ENCODE results near the gene PRKCD. TPM values are rescaled to one million over a fixed set of nuclear protein-coding genes. Genes with fewer than 3 reads are reported as not detected.

Gene PRKCD
- total and polyA plus RNA-seq, 9 of the 15 experiments (the other 6 are each of a cell fraction or from before 2014, with no cell fraction given): 2.5 to 19.5 (median 6.1) TPM

DNA sequence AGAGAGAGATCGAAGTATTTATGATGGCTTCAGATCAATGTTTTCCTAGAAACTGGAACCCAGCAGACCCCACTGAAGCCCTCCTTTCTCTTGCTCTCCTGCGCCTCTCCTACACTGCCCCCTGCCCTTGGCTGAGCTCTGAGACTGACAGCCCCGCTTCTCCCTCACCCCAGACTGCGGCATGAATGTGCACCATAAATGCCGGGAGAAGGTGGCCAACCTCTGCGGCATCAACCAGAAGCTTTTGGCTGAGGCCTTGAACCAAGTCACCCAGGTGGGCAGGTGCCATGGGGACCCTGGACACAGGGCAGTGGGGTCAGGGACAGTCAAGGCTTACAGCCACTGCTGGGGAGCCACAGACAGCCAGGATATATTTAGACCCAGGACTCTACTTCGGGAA, 23.7 kb downstream of the PRKCD start:
- in situ Hi-C loops (cut with MboI) (no loop called here), intact Hi-C loops (cut with micrococcal nuclease) (no loop called here)
- Histone ChIP-seq H3K27ac (ENCODE audit: extremely low read depth, low read depth, low read length) (no peak overlapping the region), H3K4me1 (replicated peaks in 1 of 2; ENCODE audit: control insufficient read depth in 2 of 2, insufficient read depth in 2 of 2, low read length in 2 of 2) (no peaks in the 10 kb centered on the region; a peak in 1 of 5 replicates), H3K9ac (ENCODE audit: insufficient read depth in 1 of 2, low read depth in 2 of 2, low read length in 2 of 2) (no peak overlapping the region), H4K20me1 (replicated peaks; ENCODE audit: control insufficient read depth, insufficient read depth, low read length) (no peaks in the 10 kb centered on the region; the same call in 1 of the 2 replicates), H3K27me3 (ENCODE audit: control insufficient read depth in 2 of 2, insufficient read depth in 2 of 2, low read length in 2 of 2) (no peaks in the 10 kb centered on the region), H3K4me2 (ENCODE audit: insufficient read depth, low read length) (no peak overlapping the region), H3K9me1 (ENCODE audit: control insufficient read depth, insufficient read depth, low read length) (no peaks in the 10 kb centered on the region), H3K4me3 (no peak overlapping the region), H3K36me3 (ENCODE audit: control insufficient read depth, insufficient read depth, low read length) (peaks cover 12% of the 10 kb centered on the region; the same call in 2 of the 3 replicates), H3K9me3 (replicated peaks; ENCODE audit: control insufficient read depth, insufficient read depth, low read depth, low read length) (no peaks in the 10 kb centered on the region), H3K79me2 (ENCODE audit: control insufficient read depth, insufficient read depth, low read length) (no peaks in the 10 kb centered on the region), H2AFZ (ENCODE audit: low read depth, low read length) (no peak overlapping the region)
- no peak for DNase-seq (ENCODE audit: extremely low read depth in 1 of 4, low spot score in 3 of 4)
- 77% methylated on average over 6 of the region's 7 CpGs for WGBS (ENCODE audit: insufficient coverage, low coverage, missing lambda C conversion rate)
- POLR2A ChIA-PET: no interaction called here
- no TSS peak for BruUV-seq (replicated peaks)
- no peak for TF ChIP-seq CREBBP (IDR thresholded peaks at IDR 0.05; ENCODE audit: low read depth, low read length)
- CTCF ChIA-PET (ENCODE audit: low intra/inter-chr PET ratio): no interaction called here
- no peak for FAIRE-seq
- ATAC-seq: no peak

DNA sequence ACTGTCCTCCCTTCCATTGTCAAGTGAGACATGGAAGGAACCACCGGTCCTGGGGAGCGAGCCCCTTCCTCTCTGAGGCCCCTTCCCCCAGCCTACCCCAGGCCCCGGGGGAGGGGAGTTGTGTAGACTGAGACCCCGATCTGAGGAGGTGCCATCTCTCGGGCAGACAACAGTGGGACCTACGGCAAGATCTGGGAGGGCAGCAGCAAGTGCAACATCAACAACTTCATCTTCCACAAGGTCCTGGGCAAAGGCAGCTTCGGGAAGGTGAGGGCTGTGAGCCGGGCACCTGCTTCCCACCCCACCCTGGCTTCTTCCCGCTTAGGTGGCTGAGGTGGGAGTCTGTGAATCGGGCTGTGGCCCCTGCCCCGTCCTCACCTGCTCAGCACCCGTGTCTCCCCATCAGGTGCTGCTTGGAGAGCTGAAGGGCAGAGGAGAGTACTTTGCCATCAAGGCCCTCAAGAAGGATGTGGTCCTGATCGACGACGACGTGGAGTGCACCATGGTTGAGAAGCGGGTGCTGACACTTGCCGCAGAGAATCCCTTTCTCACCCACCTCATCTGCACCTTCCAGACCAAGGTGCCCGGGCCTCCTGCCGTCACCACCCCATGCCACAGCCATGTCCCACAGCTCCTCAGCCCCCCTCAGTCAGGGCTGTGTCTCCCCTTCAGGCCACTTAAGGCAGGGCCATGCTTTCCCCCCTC, 24.9 kb downstream of the PRKCD start:
- H2AFZ ChIP-seq (ENCODE audit: low read depth, low read length): no peak overlapping the region
- CTCF ChIA-PET (ENCODE audit: low intra/inter-chr PET ratio): no interaction called here
- DNase-seq (ENCODE audit: extremely low read depth in 1 of 4, low spot score in 3 of 4): no peak
- H3K27ac ChIP-seq (ENCODE audit: extremely low read depth, low read depth, low read length): no peak overlapping the region
- no peaks in the 10 kb centered on the region; the same call in 1 of the 2 replicates for H4K20me1 ChIP-seq (replicated peaks; ENCODE audit: control insufficient read depth, insufficient read depth, low read length)
- POLR2A ChIA-PET: no interaction called here
- no peak overlapping the region for H3K4me2 ChIP-seq (ENCODE audit: insufficient read depth, low read length)
- no peaks in the 10 kb centered on the region for H3K27me3 ChIP-seq (ENCODE audit: control insufficient read depth in 2 of 2, insufficient read depth in 2 of 2, low read length in 2 of 2)
- no TSS peak for BruUV-seq (replicated peaks)
- ATAC-seq: no peak
- no peaks in the 10 kb centered on the region for H3K9me3 ChIP-seq (replicated peaks; ENCODE audit: control insufficient read depth, insufficient read depth, low read depth, low read length)
- no peak overlapping the region for H3K4me3 ChIP-seq
- no peak for FAIRE-seq
- 78% methylated on average over 14 of the region's 20 CpGs for WGBS (ENCODE audit: insufficient coverage, low coverage, missing lambda C conversion rate)
- no peak overlapping the region for H3K9ac ChIP-seq (ENCODE audit: insufficient read depth in 1 of 2, low read depth in 2 of 2, low read length in 2 of 2)
- in situ Hi-C loops (cut with MboI): no loop called here
- no peaks in the 10 kb centered on the region; a peak in 1 of 5 replicates for H3K4me1 ChIP-seq (replicated peaks in 1 of 2; ENCODE audit: control insufficient read depth in 2 of 2, insufficient read depth in 2 of 2, low read length in 2 of 2)
- H3K9me1 ChIP-seq (ENCODE audit: control insufficient read depth, insufficient read depth, low read length): no peaks in the 10 kb centered on the region
- intact Hi-C loops (cut with micrococcal nuclease): no loop called here
- no peaks in the 10 kb centered on the region for H3K79me2 ChIP-seq (ENCODE audit: control insufficient read depth, insufficient read depth, low read length)
- peaks cover 19% of the 10 kb centered on the region; the same call in 2 of the 3 replicates for H3K36me3 ChIP-seq (ENCODE audit: control insufficient read depth, insufficient read depth, low read length)
- TF ChIP-seq THRAP3 (IDR thresholded peaks at IDR 0.05; ENCODE audit: borderline replicate concordance): no peak
- no peak for TF ChIP-seq FOXA1 (IDR thresholded peaks at IDR 0.05; ENCODE audit: borderline replicate concordance)
- no peak for TF ChIP-seq HMGN3 (IDR thresholded peaks at IDR 0.05; ENCODE audit: borderline replicate concordance, extremely low read depth, insufficient read length, low read depth, low read length)
- TF ChIP-seq ZNF184 (CRISPR knock-in tag; IDR thresholded peaks at IDR 0.05): no peak
- TF ChIP-seq BMI1 (IDR thresholded peaks at IDR 0.05; ENCODE audit: low read length): no peak
- no peak for TF ChIP-seq ZKSCAN1 (IDR thresholded peaks at IDR 0.05; ENCODE audit: low read depth, low read length)
- TF ChIP-seq, protein P1, sequence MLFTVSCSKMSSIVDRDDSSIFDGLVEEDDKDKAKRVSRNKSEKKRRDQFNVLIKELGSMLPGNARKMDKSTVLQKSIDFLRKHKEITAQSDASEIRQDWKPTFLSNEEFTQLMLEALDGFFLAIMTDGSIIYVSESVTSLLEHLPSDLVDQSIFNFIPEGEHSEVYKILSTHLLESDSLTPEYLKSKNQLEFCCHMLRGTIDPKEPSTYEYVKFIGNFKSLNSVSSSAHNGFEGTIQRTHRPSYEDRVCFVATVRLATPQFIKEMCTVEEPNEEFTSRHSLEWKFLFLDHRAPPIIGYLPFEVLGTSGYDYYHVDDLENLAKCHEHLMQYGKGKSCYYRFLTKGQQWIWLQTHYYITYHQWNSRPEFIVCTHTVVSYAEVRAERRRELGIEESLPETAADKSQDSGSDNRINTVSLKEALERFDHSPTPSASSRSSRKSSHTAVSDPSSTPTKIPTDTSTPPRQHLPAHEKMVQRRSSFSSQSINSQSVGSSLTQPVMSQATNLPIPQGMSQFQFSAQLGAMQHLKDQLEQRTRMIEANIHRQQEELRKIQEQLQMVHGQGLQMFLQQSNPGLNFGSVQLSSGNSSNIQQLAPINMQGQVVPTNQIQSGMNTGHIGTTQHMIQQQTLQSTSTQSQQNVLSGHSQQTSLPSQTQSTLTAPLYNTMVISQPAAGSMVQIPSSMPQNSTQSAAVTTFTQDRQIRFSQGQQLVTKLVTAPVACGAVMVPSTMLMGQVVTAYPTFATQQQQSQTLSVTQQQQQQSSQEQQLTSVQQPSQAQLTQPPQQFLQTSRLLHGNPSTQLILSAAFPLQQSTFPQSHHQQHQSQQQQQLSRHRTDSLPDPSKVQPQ (CRISPR knock-in tag; IDR thresholded peaks at IDR 0.05; ENCODE audit: borderline replicate concordance): no peak
- TF ChIP-seq FOXJ2 (tag; IDR thresholded peaks at IDR 0.05): no peak
- no peak for TF ChIP-seq TGIF2 (CRISPR knock-in tag; IDR thresholded peaks at IDR 0.05)
- TF ChIP-seq, protein P2, sequence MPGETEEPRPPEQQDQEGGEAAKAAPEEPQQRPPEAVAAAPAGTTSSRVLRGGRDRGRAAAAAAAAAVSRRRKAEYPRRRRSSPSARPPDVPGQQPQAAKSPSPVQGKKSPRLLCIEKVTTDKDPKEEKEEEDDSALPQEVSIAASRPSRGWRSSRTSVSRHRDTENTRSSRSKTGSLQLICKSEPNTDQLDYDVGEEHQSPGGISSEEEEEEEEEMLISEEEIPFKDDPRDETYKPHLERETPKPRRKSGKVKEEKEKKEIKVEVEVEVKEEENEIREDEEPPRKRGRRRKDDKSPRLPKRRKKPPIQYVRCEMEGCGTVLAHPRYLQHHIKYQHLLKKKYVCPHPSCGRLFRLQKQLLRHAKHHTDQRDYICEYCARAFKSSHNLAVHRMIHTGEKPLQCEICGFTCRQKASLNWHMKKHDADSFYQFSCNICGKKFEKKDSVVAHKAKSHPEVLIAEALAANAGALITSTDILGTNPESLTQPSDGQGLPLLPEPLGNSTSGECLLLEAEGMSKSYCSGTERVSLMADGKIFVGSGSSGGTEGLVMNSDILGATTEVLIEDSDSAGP (CRISPR knock-in tag; IDR thresholded peaks at IDR 0.05): no peak
- TF ChIP-seq ZNF224 (CRISPR knock-in tag; IDR thresholded peaks at IDR 0.05): no peak
